ENCODE data around the gene SOX11. TPM values are rescaled to one million over a fixed set of nuclear protein-coding genes. Genes with fewer than 3 reads are reported as not detected.

SOX11 gene
- total RNA-seq, 1 experiment from 2014 or later, result not detected

- no peak overlapping the region for H3K4me3 Mint-ChIP-seq (ENCODE audit: unreplicated experiment)
- no peak for TF ChIP-seq CTCF (IDR thresholded peaks at IDR 0.05; ENCODE audit: unreplicated experiment)
- H3K9me3 Mint-ChIP-seq (ENCODE audit: unreplicated experiment), result no peaks in the 10 kb centered on the region
- no peaks in the 10 kb centered on the region for H3K27me3 Mint-ChIP-seq (ENCODE audit: insufficient read depth, unreplicated experiment)
- ChIA-PET CTCF (interaction anchor here (0.7 kb wide), 1 partner anchor 152 kb away, joined by 3 read pairs; no protein-coding TSS in a partner anchor), POLR2A (interaction anchor here (0.6 kb wide), 1 partner anchor 769 kb away, joined by 3 read pairs; no protein-coding TSS in a partner anchor)
- DNase-seq (ENCODE audit: unreplicated experiment), result no peak
- intact Hi-C loops (cut with micrococcal nuclease), result no loop called here
- no TSS peak for BruUV-seq (replicated peaks)
- H3K4me1 Mint-ChIP-seq (ENCODE audit: insufficient read depth, unreplicated experiment), result no peaks in the 10 kb centered on the region
- H3K27ac Mint-ChIP-seq (ENCODE audit: low read depth, unreplicated experiment), result no peak overlapping the region
- H3K36me3 Mint-ChIP-seq (ENCODE audit: insufficient read depth, unreplicated experiment), result no peaks in the 10 kb centered on the region
These were observed 3.6 kb downstream of the SOX11 start for GRCh38 chr2:5695654-5696403.

GRCh38 chr2:5696404-5696944, 4.3 kb downstream of the SOX11 start:
- Mint-ChIP-seq H3K4me3 (ENCODE audit: unreplicated experiment) (no peak overlapping the region), H3K27ac (ENCODE audit: low read depth, unreplicated experiment) (no peak overlapping the region), H3K36me3 (ENCODE audit: insufficient read depth, unreplicated experiment) (no peaks in the 10 kb centered on the region), H3K9me3 (ENCODE audit: unreplicated experiment) (no peaks in the 10 kb centered on the region), H3K4me1 (ENCODE audit: insufficient read depth, unreplicated experiment) (peaks cover 4% of the 10 kb centered on the region), H3K27me3 (ENCODE audit: insufficient read depth, unreplicated experiment) (no peaks in the 10 kb centered on the region)
- DNase-seq (ENCODE audit: unreplicated experiment), result no peak
- TF ChIP-seq CTCF (IDR thresholded peaks at IDR 0.05; ENCODE audit: unreplicated experiment), result no peak
- POLR2A ChIA-PET, result no interaction called here
- intact Hi-C loops (cut with micrococcal nuclease), result no loop called here
- CTCF ChIA-PET, result no interaction called here
- BruUV-seq (replicated peaks), result no TSS peak

DNA sequence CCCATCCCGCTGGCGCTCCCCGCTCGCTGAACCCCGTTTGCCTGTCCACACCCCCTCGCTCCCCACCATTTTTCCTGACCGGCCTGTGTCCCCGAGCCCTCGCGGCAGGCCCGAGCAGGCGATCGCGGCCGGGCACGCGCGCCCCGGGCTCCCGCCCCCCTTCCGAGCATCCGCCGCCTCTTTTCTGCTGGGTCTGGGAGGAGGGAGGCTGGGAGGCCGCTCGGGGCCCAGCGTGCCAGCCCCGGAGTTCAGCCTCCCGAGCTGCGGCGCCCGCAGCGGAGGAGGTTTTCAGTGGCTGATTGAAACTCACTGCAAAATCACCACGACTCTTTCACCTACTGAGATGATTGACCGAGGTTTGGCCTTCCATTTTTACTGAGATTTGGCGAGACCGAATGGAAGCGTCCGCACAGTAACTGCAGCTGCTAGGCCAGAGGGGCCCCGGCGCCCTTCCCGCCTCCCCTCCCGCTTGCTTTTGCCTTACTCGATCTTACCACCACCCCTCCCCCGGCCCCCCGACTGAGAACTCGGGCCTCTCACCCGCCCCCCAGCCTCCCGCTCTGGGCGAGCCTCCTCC, 4.8 kb downstream of the SOX11 start:
- Mint-ChIP-seq H3K36me3 (ENCODE audit: insufficient read depth, unreplicated experiment) (no peaks in the 10 kb centered on the region), H3K27me3 (ENCODE audit: insufficient read depth, unreplicated experiment) (no peaks in the 10 kb centered on the region), H3K4me1 (ENCODE audit: insufficient read depth, unreplicated experiment) (peaks cover 6% of the 10 kb centered on the region), H3K27ac (ENCODE audit: low read depth, unreplicated experiment) (no peak overlapping the region), H3K4me3 (ENCODE audit: unreplicated experiment) (no peak overlapping the region), H3K9me3 (ENCODE audit: unreplicated experiment) (no peaks in the 10 kb centered on the region)
- no TSS peak for BruUV-seq (replicated peaks)
- POLR2A ChIA-PET, result no interaction called here
- TF ChIP-seq CTCF (IDR thresholded peaks at IDR 0.05; ENCODE audit: unreplicated experiment), result no peak
- CTCF ChIA-PET, result no interaction called here
- no peak for DNase-seq (ENCODE audit: unreplicated experiment)
- intact Hi-C loops (cut with micrococcal nuclease), result no loop called here

DNA sequence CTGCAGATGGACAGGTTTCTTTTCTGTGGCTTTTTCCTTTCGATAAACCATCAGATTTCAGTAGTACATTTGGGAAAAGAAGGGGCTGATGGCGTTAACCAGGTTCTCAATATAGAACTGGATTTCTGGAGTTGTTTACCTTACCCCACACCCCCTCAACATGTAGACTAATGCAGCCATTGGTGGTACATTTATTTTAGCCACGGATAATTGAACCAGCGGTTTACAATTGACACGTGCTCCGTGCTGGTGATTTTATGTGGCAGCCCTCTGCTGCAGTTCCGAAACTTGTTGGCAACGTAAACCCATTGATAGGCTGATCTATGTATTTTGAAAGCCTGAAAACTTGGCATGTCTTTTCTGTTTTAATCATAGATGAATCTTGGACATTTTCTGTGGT, 5.4 kb downstream of the SOX11 start:
- no peaks in the 10 kb centered on the region for H3K36me3 Mint-ChIP-seq (ENCODE audit: insufficient read depth, unreplicated experiment)
- TF ChIP-seq CTCF (IDR thresholded peaks at IDR 0.05; ENCODE audit: unreplicated experiment), result no peak
- H3K4me1 Mint-ChIP-seq (ENCODE audit: insufficient read depth, unreplicated experiment), result peaks cover 6% of the 10 kb centered on the region
- BruUV-seq (replicated peaks), result no TSS peak
- no peak for DNase-seq (ENCODE audit: unreplicated experiment)
- CTCF ChIA-PET, result interaction anchor here (0.6 kb wide), 1 partner anchor 478 kb away, joined by 6 read pairs; no protein-coding TSS in a partner anchor
- no peak overlapping the region for H3K27ac Mint-ChIP-seq (ENCODE audit: low read depth, unreplicated experiment)
- no peak overlapping the region for H3K4me3 Mint-ChIP-seq (ENCODE audit: unreplicated experiment)
- no peaks in the 10 kb centered on the region for H3K9me3 Mint-ChIP-seq (ENCODE audit: unreplicated experiment)
- H3K27me3 Mint-ChIP-seq (ENCODE audit: insufficient read depth, unreplicated experiment), result no peaks in the 10 kb centered on the region
- intact Hi-C loops (cut with micrococcal nuclease), result no loop called here
- POLR2A ChIA-PET, result no interaction called here

Measured in MCF 10A (cell line).